Rectal smooth muscle tissue (tissue), 1 donor: ENCODE results near the gene SLC26A1.

Source experiments
- H3K27ac ChIP-seq: one replicate; pipeline ENCODE4 v1.7.0; 2013; ENCODE audit warnings: low read depth, low read length, inconsistent platforms
- H3K27me3 ChIP-seq: one replicate; pipeline ENCODE4 v1.7.0; 2013; ENCODE audit warnings: low read length; ENCODE audit not compliant: control insufficient read depth, insufficient read depth
- H3K36me3 ChIP-seq: one replicate; pipeline ENCODE4 v1.7.0; 2013; ENCODE audit warnings: low read length; ENCODE audit not compliant: control insufficient read depth, insufficient read depth
- H3K4me1 ChIP-seq: one replicate; pipeline ENCODE4 v1.7.0; 2013; ENCODE audit warnings: low read length; ENCODE audit not compliant: control insufficient read depth, insufficient read depth
- H3K4me3 ChIP-seq: one replicate; pipeline ENCODE4 v1.7.0; 2013; ENCODE audit warnings: low read length
- H3K9ac ChIP-seq: one replicate; pipeline ENCODE4 v1.7.0; 2013; ENCODE audit warnings: low read length

Gene SLC26A1

GRCh38 chr4:1035510-1035909 is 42.3 kb upstream of the SLC26A1 start:
- no peaks in the 10 kb centered on the region for H3K4me1 ChIP-seq
- H3K4me3 ChIP-seq = no peak overlapping the region
- peaks cover 11% of the 10 kb centered on the region for H3K27me3 ChIP-seq
- H3K27ac ChIP-seq = no peak overlapping the region
- no peaks in the 10 kb centered on the region for H3K36me3 ChIP-seq
- no peak overlapping the region for H3K9ac ChIP-seq

GRCh38 chr4:1033840-1034551 is 40.8 kb upstream of the SLC26A1 start:
- Histone ChIP-seq H3K9ac (no peak overlapping the region), H3K4me3 (no peak overlapping the region), H3K36me3 (no peaks in the 10 kb centered on the region), H3K27me3 (peaks cover 11% of the 10 kb centered on the region), H3K27ac (no peak overlapping the region), H3K4me1 (no peaks in the 10 kb centered on the region)

- no peak overlapping the region for H3K27ac ChIP-seq
- no peak overlapping the region for H3K4me3 ChIP-seq
- no peaks in the 10 kb centered on the region for H3K4me1 ChIP-seq
- peaks cover 11% of the 10 kb centered on the region for H3K27me3 ChIP-seq
- H3K36me3 ChIP-seq = no peaks in the 10 kb centered on the region
- H3K9ac ChIP-seq = no peak overlapping the region
Observed at GRCh38 chr4:1032861-1033260, 39.7 kb upstream of the SLC26A1 start.

GRCh38 chr4:1031956-1032795 is 39.0 kb upstream of the SLC26A1 start:
- Histone ChIP-seq H3K4me1 (no peaks in the 10 kb centered on the region), H3K9ac (no peak overlapping the region), H3K27ac (no peak overlapping the region), H3K27me3 (peaks cover 11% of the 10 kb centered on the region), H3K36me3 (no peaks in the 10 kb centered on the region), H3K4me3 (no peak overlapping the region)

GRCh38 chr4:1031346-1031745 is 38.1 kb upstream of the SLC26A1 start:
- H3K9ac ChIP-seq = no peak overlapping the region
- no peak overlapping the region for H3K4me3 ChIP-seq
- no peak overlapping the region for H3K27ac ChIP-seq
- peaks cover 11% of the 10 kb centered on the region for H3K27me3 ChIP-seq
- H3K36me3 ChIP-seq = no peaks in the 10 kb centered on the region
- no peaks in the 10 kb centered on the region for H3K4me1 ChIP-seq

GRCh38 chr4:1030559-1030958 is 37.4 kb upstream of the SLC26A1 start:
- no peak overlapping the region for H3K9ac ChIP-seq
- H3K4me1 ChIP-seq = no peaks in the 10 kb centered on the region
- no peaks in the 10 kb centered on the region for H3K36me3 ChIP-seq
- H3K27me3 ChIP-seq = peaks cover 11% of the 10 kb centered on the region
- H3K4me3 ChIP-seq = no peak overlapping the region
- no peak overlapping the region for H3K27ac ChIP-seq

- H3K4me3 ChIP-seq = no peak overlapping the region
- no peak overlapping the region for H3K27ac ChIP-seq
- H3K36me3 ChIP-seq = no peaks in the 10 kb centered on the region
- H3K9ac ChIP-seq = no peak overlapping the region
- peaks cover 11% of the 10 kb centered on the region for H3K27me3 ChIP-seq
- H3K4me1 ChIP-seq = no peaks in the 10 kb centered on the region
Observed at GRCh38 chr4:1030031-1030430, 36.8 kb upstream of the SLC26A1 start.

GRCh38 chr4:1029529-1029928 is 36.3 kb upstream of the SLC26A1 start:
- H3K27ac ChIP-seq = no peak overlapping the region
- H3K9ac ChIP-seq = no peak overlapping the region
- H3K4me3 ChIP-seq = no peak overlapping the region
- no peaks in the 10 kb centered on the region for H3K4me1 ChIP-seq
- no peaks in the 10 kb centered on the region for H3K36me3 ChIP-seq
- H3K27me3 ChIP-seq = peaks cover 11% of the 10 kb centered on the region

GRCh38 chr4:1028574-1029220 is 35.5 kb upstream of the SLC26A1 start:
- Histone ChIP-seq H3K4me3 (no peak overlapping the region), H3K27me3 (peaks cover 9% of the 10 kb centered on the region), H3K9ac (no peak overlapping the region), H3K36me3 (no peaks in the 10 kb centered on the region), H3K27ac (no peak overlapping the region), H3K4me1 (no peaks in the 10 kb centered on the region)

GRCh38 chr4:1027915-1028238 is 34.7 kb upstream of the SLC26A1 start:
- no peaks in the 10 kb centered on the region for H3K36me3 ChIP-seq
- H3K9ac ChIP-seq = no peak overlapping the region
- H3K27ac ChIP-seq = no peak overlapping the region
- no peaks in the 10 kb centered on the region for H3K4me1 ChIP-seq
- peaks cover 4% of the 10 kb centered on the region for H3K27me3 ChIP-seq
- no peak overlapping the region for H3K4me3 ChIP-seq

GRCh38 chr4:1027219-1027914 is 34.2 kb upstream of the SLC26A1 start:
- Histone ChIP-seq H3K4me3 (no peak overlapping the region), H3K27me3 (peaks cover 4% of the 10 kb centered on the region), H3K36me3 (no peaks in the 10 kb centered on the region), H3K4me1 (no peaks in the 10 kb centered on the region), H3K27ac (no peak overlapping the region), H3K9ac (no peak overlapping the region)

GRCh38 chr4:1026115-1026514 is 32.9 kb upstream of the SLC26A1 start:
- Histone ChIP-seq H3K27ac (no peak overlapping the region), H3K4me3 (no peak overlapping the region), H3K9ac (no peak overlapping the region), H3K27me3 (peaks cover 4% of the 10 kb centered on the region), H3K36me3 (no peaks in the 10 kb centered on the region), H3K4me1 (no peaks in the 10 kb centered on the region)
